GM19099 (cell line): ENCODE data around the gene GSE1.

Source experiments
- POLR2A ChIP-seq: IDR thresholded peaks from 3 replicates; pipeline ENCODE4 v1.6.1; 2011; ENCODE audit warnings: low read depth; ENCODE audit not compliant: insufficient read length; ENCODE audit errors: extremely low read depth

The GSE1 gene

GRCh38 chr16:85582229-85582991 lies 30.7 kb upstream of the GSE1 start:
- TF ChIP-seq POLR2A: no peak

GRCh38 chr16:85583491-85584181 lies 29.5 kb upstream of the GSE1 start:
- TF ChIP-seq POLR2A: no peak

- TF ChIP-seq POLR2A: no peak
Observed at GRCh38 chr16:85584267-85584666, 28.9 kb upstream of the GSE1 start.

GRCh38 chr16:85584819-85585282 lies 28.3 kb upstream of the GSE1 start:
- no peak for TF ChIP-seq POLR2A

GRCh38 chr16:85585711-85586110 lies 27.4 kb upstream of the GSE1 start:
- TF ChIP-seq POLR2A: no peak

GRCh38 chr16:85586380-85587104 lies 26.6 kb upstream of the GSE1 start:
- no peak for TF ChIP-seq POLR2A

- TF ChIP-seq POLR2A: no peak
Observed at GRCh38 chr16:85587762-85588556, 25.2 kb upstream of the GSE1 start.

GRCh38 chr16:85588562-85589503 lies 24.3 kb upstream of the GSE1 start:
- no peak for TF ChIP-seq POLR2A

GRCh38 chr16:85589688-85590505 lies 23.2 kb upstream of the GSE1 start:
- TF ChIP-seq POLR2A: no peak

- no peak for TF ChIP-seq POLR2A
Observed at GRCh38 chr16:85590506-85590832, 22.7 kb upstream of the GSE1 start.

GRCh38 chr16:85591381-85591780 lies 21.7 kb upstream of the GSE1 start:
- TF ChIP-seq POLR2A: no peak

GRCh38 chr16:85592700-85593493 lies 20.2 kb upstream of the GSE1 start:
- no peak for TF ChIP-seq POLR2A
